ENCODE results near the gene CHRNE.

Gene CHRNE

DNA sequence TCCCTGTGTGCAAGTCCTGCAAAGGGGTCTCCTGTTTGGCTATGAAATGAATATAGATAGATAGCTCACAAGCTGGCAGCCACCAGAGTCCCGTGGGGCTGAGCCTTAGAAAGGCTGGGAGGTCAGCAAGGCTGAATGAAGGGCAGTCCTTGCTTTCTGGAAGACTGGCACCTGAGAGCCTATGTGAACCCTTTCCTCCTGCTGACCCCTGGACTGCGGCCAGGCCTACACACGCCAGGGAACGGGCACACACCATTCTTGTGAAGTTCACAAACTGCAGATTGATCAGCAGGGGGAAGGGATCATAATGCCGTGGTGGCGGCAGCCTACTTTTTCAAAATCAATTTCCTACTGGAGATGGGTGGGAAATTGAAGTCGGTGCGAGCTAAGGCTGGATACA, 4.5 kb downstream of the CHRNE start:
- TF ChIP-seq, protein P1, sequence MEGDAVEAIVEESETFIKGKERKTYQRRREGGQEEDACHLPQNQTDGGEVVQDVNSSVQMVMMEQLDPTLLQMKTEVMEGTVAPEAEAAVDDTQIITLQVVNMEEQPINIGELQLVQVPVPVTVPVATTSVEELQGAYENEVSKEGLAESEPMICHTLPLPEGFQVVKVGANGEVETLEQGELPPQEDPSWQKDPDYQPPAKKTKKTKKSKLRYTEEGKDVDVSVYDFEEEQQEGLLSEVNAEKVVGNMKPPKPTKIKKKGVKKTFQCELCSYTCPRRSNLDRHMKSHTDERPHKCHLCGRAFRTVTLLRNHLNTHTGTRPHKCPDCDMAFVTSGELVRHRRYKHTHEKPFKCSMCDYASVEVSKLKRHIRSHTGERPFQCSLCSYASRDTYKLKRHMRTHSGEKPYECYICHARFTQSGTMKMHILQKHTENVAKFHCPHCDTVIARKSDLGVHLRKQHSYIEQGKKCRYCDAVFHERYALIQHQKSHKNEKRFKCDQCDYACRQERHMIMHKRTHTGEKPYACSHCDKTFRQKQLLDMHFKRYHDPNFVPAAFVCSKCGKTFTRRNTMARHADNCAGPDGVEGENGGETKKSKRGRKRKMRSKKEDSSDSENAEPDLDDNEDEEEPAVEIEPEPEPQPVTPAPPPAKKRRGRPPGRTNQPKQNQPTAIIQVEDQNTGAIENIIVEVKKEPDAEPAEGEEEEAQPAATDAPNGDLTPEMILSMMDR (IDR thresholded peaks at IDR 0.05; ENCODE audit: unreplicated experiment in 3 of 3): no peak
- Mint-ChIP-seq H3K36me3 (ENCODE audit: low read depth) (peaks cover 19% of the 10 kb centered on the region), H3K27ac (peak overlapping the region in 1 of 3 experiments; percentile 20)

DNA sequence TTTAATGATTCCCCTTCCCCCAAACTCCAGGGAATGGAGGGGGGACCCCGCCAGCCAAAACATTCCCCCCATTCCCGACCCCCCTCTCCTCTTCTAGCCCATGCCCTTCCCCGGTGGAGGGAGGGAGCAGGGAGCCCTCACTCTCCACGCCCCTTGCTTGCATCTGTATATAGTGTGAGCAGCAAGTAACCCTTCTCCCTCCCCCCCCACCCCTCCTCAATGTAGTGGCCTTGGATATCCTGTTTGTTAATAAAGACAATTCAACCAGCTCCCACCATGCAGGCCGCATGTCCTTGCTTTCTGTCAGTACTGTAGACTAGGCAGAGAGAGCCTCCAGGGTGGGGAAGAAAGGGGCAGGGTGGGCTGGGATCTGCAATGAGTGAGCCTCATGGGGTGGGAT, 5.1 kb downstream of the CHRNE start:
- Mint-ChIP-seq H3K4me3 (no peak overlapping the region), H3K9me3 (no peaks in the 10 kb centered on the region), H3K27ac (no peak overlapping the region), H3K27me3 (ENCODE audit: low read depth) (no peaks in the 10 kb centered on the region), H3K36me3 (ENCODE audit: low read depth) (peaks cover 19% of the 10 kb centered on the region), H3K4me1 (peaks cover 7% of the 10 kb centered on the region)
- TF ChIP-seq, protein P1 (IDR thresholded peaks at IDR 0.05; ENCODE audit: unreplicated experiment in 3 of 3): no peak

More for the DNA sequence above, 4.5 kb downstream of the CHRNE start:
- Mint-ChIP-seq H3K27me3 (ENCODE audit: low read depth) (no peaks in the 10 kb centered on the region), H3K4me1 (peaks cover 12% of the 10 kb centered on the region), H3K9me3 (no peaks in the 10 kb centered on the region), H3K4me3 (peak overlapping the region; percentile 38 to 64 (median 58))

DNA sequence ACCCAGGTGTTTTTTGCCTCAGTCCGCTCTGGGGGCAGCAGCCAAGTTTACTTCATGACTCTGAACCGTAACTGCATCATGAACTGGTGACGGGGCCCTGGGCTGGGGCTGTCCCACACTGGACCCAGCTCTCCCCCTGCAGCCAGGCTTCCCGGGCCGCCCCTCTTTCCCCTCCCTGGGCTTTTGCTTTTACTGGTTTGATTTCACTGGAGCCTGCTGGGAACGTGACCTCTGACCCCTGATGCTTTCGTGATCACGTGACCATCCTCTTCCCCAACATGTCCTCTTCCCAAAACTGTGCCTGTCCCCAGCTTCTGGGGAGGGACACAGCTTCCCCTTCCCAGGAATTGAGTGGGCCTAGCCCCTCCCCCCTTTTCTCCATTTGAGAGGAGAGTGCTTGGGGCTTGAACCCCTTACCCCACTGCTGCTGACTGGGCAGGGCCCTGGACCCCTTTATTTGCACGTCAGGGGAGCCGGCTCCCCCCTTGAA, 5.7 kb downstream of the CHRNE start:
- H3K4me1 Mint-ChIP-seq: peaks cover 1% of the 10 kb centered on the region
- no peaks in the 10 kb centered on the region for H3K27me3 Mint-ChIP-seq (ENCODE audit: low read depth)
- H3K9me3 Mint-ChIP-seq: no peaks in the 10 kb centered on the region
- H3K36me3 Mint-ChIP-seq (ENCODE audit: low read depth): peaks cover 22% of the 10 kb centered on the region
- H3K27ac Mint-ChIP-seq: no peak overlapping the region
- TF ChIP-seq, protein P1 (IDR thresholded peaks at IDR 0.05; ENCODE audit: unreplicated experiment in 3 of 3): no peak
- H3K4me3 Mint-ChIP-seq: no peak overlapping the region

DNA sequence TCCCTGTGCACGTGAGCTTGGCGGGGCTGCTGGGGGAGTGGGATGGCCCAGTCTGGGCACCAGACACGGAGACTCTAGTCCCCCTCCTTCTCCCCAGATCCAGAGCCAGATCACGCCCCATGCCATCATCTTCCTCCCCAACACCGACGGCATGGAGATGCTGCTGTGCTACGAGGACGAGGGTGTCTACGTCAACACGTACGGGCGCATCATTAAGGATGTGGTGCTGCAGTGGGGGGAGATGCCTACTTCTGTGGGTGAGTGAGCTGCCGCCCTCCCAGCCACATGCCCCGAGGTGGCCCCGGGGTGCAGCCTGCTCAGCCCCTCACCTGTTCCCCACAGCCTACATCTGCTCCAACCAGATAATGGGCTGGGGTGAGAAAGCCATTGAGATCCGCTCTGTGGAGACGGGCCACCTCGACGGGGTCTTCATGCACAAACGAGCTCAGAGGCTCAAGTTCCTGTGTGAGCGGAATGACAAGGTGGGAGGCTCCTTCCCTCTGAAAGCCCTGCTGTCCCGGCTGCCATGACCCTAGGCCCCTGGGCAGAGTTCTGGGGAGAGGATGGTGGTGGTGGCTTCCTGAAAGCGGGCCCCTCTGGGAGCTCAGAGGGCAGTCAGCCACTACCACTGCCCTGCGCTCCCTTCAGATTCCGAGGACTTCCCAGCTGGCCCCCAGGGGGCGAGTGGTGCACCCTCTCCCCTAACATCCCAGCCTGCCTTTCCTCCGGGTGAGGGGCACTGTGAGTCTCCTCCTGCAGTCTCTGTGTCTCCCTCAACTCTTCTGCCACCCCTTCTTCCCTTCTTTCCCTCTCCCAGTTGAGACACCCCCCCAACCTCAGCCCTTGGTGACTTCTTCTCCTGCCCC, 6.3 kb downstream of the CHRNE start:
- TF ChIP-seq, protein P1 (IDR thresholded peaks at IDR 0.05; ENCODE audit: unreplicated experiment in 3 of 3): no peak
- no peaks in the 10 kb centered on the region for H3K9me3 Mint-ChIP-seq

DNA sequence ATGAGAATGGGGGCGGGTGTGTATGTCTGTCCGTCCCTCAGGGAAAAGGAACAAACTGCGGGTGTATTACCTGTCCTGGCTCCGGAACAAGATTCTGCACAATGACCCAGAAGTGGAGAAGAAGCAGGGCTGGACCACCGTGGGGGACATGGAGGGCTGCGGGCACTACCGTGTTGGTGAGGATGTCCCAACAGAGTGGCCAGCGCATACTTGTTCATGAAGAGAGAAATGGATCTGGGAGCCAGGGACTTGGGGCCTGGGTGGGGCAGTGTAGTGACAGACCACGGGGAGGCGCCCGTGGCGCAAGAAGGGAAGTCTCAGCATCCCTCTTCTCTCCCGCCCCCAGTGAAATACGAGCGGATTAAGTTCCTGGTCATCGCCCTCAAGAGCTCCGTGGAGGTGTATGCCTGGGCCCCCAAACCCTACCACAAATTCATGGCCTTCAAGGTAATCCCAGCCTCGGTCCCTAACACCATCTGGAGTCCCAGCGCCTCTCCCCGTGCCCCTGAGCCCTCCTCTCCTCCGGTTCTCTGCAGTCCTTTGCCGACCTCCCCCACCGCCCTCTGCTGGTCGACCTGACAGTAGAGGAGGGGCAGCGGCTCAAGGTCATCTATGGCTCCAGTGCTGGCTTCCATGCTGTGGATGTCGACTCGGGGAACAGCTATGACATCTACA, 7.1 kb downstream of the CHRNE start:
- Mint-ChIP-seq H3K9me3 (no peaks in the 10 kb centered on the region), H3K36me3 (ENCODE audit: low read depth) (peaks cover 22% of the 10 kb centered on the region), H3K4me3 (no peak overlapping the region), H3K27me3 (ENCODE audit: low read depth) (no peaks in the 10 kb centered on the region), H3K4me1 (no peaks in the 10 kb centered on the region), H3K27ac (no peak overlapping the region)
- TF ChIP-seq, protein P1 (IDR thresholded peaks at IDR 0.05; ENCODE audit: unreplicated experiment in 3 of 3): no peak

More for the DNA sequence above, 6.3 kb downstream of the CHRNE start:
- Mint-ChIP-seq H3K36me3 (ENCODE audit: low read depth) (peaks cover 22% of the 10 kb centered on the region), H3K4me1 (no peaks in the 10 kb centered on the region), H3K27me3 (ENCODE audit: low read depth) (no peaks in the 10 kb centered on the region), H3K27ac (no peak overlapping the region), H3K4me3 (no peak overlapping the region)

Data from nephron (organoid).